ENCODE measurements around the gene PLK5.
"Not testable (repeated sequence)": the region's sequence is repeated elsewhere in the genome, so short reads cannot be mapped to it uniquely, and the experiment has no call there.

The PLK5 gene

DNA sequence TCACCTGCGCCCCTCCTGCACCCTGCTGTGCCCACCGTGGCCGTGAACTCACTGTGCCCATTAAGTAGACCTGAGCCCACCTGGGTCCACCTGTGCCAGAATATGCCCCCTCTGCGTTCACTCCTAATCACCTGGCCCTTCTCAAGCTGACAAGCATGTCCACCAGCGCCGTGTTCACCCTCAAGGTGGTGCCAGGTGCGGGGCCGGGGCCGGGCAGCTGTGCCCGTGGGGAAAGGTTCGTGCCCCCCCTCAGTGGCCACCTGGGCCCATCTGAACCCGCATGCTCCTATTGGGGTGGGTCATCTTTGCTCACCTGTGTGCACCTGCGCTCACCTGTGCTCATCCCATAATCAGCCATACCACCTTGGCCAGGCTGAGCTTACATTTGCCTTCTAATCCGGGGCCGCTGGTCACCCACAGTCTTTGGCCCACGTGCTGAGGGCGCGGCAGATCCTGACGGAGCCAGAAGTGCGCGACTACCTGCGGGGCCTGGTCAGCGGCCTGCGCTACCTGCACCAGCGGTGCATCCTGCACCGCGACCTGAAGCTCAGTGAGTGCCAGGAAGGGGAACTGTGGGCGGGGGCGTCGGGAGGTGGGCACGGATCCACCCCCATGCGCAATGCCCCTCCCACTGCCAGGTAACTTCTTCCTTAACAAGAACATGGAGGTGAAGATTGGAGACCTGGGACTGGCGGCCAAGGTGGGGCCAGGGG is 2.3 kb downstream of the PLK5 start:
- DNase-seq, result no peak

DNA sequence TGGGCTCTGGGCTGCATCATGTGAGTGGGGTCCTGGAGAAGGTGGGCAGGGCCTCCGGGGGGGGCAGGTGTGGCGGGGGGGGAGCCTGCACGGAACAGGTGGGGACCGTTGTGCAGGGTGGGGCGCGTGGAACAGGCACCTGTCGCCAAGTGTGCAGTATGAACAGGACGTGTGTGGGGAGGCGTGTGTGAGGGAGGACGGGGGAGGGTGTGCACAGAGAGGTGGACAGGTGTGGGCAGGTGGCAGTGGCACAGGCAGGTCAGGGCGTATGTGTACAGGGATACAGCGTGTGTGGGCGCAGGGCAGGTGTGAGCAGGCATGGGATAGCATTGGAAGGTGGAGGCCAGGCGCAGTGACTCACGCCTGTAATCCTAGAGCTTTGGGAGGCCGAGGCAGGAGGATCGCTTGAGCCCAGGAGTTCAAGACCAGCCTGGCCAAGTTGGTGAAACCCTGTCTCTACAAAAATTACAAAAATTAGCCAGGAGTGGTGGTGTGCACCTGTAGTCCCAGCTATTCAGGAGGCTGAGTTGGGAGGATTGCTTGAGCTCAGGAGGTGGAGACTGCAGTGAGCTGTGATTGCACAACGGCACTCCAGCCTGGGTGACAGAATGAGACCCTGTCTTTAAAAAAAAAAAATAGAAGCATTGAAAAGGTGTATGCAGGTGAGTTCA is 3.2 kb downstream of the PLK5 start:
- DNase-seq, result no peak

DNA sequence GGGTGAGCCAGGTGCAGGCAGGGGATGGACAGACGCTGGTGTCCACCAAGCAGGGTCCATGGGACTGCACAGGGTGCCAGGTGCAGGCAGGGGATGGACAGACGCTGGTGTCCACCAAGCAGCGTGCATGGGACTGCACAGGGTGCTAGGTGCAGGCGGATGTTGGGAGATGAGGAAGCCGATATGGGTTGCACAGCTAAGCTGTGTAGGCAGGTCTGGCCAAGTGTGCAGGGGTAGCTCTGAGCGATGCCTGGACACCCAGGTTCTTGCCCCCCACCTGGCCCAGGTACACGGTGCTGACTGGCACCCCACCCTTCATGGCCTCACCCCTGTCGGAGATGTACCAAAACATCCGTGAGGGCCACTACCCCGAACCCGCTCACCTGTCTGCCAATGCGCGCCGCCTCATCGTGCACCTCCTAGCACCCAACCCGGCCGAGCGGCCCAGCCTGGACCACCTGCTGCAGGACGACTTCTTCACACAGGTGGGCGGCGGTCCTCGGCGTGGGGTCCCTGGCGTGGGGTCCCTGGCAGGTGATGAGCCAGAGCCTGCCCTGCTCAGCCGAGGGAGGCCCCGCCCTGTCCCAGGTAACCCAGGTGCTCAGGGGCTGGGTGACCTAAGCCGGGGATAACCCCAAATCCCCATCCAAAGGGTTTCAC is 3.9 kb downstream of the PLK5 start:
- DNase-seq, result no peak

DNA sequence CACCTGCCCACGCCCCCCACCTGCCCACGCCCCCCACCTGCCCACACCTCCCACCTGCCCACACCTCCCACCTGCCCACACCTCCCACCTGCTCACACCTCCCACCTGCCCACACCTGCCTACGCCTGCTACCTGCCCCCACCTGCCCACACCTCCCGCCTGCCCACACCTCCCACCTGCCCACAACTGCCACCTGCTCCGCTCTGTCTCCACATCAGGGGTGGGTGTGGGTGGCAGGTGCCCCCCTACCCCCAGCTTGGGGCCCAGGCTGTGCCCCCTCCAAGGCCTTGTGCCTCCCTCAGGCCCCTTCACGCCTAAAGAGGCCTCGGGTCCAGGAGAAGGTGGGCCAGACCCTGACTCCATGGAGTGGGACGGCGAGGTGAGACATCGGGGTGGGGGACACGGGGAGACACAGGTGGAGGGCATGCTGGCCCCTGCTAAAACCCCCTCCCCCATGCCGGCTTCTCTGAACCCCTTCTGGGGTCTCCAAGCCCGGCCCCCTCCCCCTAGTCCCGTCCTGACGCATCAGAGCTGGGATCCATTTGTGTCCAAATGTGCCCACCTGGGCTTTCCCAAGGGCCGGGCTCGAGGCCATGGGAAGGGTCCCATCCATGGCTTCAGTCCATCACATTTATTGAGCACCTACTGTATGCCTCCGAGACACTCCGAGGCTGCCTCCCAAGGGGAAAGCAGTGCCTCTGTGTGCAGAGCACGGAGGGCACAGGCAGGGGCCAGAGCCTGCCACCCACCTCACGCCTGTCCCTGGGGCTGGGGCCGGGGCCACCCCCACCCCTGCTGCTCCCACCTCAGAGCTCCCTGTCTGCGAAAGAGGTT is 4.9 kb downstream of the PLK5 start:
- DNase-seq, result no peak

DNA sequence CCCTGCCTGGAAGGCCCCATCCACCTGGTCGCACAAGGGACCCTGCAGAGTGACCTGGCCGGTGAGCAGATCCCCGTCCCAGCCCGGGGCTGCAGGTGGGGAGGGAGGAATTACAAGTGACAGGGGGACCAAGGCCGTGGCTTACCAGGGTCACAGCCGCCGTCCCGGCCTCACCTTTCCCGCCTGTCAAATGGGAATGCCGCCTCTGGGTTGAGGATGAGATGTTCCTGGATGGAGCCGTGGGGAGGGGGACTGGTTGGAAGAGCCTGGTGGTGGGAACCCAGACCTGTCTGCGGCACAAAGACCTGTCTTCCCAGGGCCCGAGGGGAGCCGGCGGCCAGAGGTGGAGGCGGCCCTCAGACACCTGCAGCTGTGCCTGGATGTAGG is 5.5 kb downstream of the PLK5 start:
- no peak for DNase-seq

DNA sequence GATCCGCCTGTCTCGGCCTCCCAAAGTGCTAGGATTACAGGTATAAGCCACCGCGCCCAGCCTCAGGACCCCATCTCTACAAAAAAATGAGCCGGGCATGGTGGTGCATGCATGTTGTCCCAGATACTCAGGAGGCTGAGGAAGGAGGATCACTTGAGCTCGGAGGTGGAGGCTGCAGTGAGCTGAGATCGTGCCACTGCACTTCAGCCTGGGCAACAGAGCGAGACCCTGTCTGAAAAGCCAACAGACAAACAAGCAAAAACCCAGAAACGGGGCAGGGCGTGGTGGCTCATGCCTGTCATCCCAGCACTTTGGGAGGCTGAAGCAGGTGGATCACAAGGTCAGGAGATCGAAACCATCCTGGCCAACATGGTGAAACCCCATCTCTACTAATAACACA is 7.0 kb downstream of the PLK5 start:
- not testable (repeated sequence) for DNase-seq

DNA sequence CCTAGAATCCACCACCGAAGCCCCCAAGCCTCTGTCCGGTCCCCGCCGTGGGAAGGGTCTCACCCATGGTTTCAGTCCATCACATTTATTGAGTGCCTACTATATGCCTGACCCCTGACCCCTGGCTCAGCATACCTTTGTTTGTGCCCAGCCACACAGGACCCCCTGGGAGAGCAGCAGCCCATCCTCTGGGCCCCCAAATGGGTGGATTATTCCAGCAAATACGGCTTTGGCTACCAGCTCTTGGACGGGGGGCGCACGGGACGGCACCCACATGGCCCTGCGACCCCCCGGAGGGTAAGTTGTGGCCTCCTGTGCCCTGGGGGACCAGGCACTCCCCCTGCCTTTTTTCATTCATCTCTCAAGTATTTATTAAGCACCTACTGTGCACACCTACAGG is 7.7 kb downstream of the PLK5 start:
- DNase-seq, result no peak

DNA sequence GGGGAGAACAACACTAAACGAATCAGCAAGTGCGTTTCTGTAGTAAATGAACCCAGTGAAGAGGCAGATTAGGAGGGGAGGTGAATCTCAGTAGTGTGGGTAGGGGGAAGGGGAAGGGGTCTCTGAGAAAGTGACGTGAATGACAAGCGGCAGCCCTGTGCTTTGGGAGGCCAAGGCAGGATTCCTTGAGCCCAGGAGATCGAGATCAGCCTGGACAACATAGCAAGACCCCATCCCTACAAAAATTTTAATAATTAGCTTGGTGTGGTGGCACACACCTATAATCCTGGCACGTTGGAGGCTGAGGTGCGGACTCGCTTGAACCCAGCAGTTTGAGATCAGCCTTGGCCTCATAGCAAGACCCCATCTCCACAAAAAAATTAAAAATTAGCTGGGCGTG is 8.1 kb downstream of the PLK5 start:
- no peak for DNase-seq

DNA sequence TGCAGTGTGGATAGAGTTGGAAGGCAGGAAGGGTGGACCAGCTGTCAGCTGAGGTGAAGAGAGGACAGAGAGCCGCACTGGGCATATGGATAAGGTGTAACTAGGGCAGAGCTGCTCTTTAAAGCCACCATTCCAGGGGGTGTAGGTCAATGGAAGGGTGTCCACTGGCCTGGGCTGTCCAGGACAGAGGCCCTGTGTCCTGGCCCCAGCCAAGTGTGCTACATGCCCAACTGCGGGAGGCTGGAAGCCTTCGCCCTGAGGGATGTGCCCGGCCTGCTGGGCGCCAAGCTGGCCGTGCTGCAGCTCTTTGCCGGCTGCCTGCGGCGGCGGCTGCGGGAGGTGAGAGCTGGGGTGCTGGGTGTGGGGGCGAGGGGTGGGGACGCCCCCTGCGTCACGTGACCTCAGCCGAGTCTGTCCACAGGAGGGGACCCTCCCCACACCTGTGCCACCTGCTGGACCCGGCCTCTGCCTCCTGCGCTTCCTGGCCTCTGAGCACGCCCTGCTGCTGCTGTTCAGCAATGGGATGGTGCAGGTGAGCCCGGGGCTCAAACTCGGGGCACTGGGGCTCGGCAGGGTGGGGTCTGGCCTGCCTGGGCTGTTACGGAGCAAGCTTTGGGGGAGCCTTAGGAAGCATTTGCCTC is 9.8 kb downstream of the PLK5 start:
- no peak for DNase-seq

DNA sequence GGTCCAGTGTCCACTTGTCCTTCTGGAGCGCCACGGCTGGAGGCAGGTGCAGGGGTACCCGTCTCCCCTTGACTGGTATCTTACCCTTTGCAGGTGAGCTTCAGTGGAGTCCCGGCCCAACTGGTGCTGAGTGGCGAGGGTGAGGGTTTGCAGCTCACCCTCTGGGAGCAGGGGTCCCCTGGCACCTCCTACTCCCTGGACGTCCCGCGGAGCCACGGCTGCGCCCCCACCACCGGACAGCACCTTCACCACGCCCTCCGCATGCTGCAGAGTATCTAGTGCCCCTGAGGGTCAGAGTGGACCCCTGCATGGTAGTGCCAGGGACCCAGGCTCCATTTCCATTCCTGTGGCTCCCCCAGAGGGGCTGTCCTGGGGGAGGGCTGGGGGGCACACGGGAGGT is 11.1 kb downstream of the PLK5 start:
- DNase-seq, result no peak

DNA sequence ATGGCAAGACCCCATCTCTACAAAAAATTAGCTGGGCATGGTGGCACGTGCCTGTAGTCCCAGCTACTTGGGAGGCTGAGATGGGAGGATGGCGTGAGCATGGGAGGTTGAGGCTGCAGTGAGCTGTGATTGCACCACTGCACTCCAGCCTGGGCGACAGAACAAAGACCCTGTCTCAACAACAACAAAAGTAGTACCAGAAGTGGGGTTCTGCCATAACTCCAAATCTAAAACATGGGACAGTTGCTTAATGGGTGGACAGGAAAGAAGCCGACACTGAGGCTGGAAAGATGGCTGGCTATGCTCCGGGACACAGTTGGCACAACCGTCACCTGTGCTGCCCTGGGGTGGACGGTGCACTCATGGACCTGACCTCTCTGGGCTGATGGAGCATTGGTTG is 11.8 kb downstream of the PLK5 start:
- not testable (repeated sequence) for DNase-seq

DNA sequence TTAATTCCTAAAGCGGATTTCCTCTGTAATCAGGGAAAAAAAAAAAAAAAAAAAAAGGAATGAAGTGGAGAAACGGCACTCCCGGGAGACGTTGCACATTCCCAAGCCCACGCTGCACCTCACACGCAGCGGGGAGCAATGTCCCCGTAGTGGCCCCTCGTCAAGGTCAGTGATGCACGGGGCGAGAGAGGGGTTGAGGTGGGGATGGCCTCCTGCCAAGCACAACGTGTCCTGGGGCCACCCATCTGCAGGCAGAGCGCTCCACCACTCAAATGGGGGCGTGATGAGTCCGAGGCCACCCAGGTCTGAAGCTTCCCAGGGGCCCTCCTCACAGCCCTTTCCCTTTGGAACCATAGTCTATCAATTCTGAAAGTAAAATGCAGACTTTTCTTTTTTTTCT is 15.1 kb downstream of the PLK5 start:
- no peak for DNase-seq

DNA sequence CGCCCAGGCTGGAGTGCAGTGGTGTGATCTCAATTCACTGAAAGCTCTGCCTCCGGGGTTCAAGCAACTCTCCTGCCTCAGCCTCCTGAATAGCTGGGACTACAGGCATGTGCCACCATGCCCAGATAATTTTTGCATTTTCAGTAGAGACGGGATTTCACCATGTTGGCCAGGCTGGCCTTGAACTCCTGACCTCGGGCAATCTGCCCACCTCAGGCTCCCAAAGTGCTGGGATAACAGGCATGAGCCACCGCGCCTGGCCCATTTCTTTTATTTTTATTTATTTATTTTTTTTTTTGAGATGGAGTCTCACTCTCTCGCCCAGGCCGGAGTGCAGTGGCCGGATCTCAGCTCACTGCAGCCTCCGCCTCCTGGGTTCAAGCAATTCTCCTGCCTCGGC is 15.9 kb downstream of the PLK5 start:
- DNase-seq, result not testable (repeated sequence)

DNA sequence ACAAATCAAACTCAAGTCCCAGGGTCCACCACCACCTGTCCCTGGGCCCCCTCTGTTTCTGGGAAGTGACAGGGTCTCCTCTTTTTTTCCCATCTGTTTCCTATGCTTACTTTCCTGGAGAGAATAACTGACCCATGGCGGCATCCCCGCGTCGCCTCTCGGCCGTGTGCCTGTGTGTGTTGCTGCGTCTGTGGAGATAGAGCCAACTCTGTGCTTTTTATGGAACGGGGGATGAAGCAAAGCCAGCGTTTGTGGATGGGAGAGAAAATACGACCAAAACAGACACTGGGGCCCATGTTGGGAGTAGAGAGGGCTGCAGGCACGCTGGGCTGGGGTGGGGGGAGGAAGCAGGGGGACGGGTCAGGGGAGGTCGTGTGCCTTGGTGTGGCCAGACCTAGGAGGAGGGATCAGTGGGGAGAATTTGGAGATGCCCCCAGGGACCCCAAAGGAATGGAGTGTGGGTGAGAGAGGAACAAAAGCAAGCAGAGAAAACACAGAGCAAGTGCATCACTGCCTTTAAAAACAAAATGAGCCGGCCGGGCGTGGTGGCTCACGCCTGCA is 16.6 kb downstream of the PLK5 start:
- DNase-seq, result no peak

DNA sequence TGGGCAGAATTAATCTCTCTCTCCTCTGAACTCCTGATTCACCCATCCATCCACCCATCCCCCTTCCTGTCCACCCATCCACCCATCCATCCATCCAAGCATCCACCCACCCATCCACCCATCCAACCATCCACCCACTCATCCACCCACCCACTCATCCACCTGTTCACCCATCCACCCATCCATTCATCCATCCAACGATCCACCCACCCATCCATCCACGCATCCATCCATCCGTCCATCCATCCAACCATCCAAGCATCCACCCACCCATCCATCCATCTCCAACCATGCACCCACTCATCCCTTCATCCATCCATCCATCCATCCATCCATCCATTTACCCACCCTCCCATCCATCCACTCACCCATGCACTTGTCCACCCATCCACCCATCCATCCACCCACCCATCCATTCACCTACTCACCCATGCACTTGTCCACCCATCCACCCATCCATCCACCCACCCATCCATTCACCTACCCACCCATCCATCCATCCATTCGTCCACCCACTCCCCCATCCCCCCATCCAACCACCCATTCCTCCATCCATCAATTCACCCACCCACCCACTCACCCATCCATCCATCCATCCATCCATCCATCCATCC is 25.6 kb downstream of the PLK5 start:
- DNase-seq, result no peak

DNA sequence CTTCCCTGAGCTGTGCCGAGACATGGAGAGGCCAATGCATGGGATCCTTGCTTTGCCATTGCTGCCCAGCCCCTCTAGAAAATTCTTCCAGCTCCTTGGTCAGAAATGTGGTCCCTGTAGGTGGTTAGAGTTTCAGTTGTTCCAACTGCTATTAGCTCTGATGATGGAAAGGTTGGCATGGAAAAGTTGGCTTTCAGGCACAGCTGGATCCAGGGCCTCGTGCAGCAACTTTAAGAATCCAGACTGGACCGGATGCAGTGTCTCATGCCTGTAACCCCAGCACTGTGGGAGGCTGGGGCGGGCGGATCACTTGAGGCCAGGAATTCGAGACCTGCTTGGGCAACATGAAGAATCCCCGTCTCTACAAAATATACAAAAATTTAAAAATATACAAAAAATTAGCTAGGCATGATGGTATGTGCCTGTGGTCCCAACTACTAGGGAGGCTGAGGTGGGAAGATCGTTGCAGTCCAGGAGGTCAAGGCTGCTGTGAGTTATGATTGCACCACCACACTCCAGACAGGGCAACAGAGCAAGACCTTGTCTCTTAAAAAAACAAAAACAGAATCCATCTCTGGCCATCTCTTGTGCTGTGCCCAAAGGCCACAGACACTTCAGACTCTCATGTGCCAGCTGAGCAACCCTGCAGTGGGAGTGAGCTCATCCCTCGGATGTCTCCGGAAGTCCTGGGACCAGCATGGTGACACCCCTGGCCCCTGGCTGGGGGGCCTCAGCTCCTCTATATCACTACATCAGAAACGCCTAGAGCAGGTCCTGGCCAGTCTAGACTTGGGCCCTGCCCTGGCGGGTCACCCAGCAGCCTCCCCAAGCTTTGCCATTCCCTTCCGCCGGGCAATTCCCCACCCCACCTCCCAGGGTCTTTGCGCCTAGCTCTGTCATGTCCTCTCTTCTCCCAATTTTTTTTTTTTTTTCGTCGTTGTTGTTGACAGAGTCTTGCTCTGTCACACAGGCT is 27.5 kb downstream of the PLK5 start:
- no peak for DNase-seq

DNA sequence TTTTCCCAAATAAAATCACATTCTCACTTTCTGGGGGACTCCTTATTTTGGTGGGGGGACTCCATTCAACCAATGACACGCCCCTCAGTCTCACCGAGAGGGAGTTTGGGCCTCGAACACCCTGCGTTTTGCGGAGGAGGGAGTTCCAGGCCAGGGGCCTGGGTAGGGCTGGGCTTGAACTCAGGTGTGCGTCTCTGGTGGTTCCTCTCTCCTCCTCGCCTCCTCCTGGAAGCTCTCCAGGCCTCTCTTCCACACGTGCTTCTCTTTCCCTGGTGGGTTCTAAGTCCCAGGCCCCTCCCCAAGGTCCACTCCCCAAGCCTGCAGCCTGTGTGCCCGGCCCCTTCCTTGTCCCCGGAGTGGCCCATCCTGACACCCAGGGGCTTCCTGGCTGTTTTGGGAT is 29.5 kb downstream of the PLK5 start:
- DNase-seq, result no peak

DNA sequence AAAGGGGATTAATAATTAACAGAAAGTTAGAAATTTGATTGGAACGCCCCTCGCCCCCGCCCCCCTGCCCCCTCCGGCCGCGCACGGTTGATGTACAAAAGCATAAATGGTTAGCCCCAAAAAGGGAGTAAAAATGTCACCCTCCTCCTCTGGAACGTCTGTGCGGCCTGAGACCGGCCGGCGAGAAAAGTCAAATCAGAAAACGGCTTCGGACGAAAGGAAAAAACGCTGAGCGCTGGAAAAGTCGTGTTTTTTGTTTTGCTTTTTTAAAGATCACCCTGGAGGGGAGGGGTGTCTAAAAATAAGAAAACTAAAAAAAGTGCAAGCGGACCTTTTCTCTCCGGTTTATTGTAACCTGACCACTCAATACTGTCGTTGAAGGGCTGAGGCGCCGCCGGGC is 31.1 kb downstream of the PLK5 start:
- DNase-seq, result no peak

DNA sequence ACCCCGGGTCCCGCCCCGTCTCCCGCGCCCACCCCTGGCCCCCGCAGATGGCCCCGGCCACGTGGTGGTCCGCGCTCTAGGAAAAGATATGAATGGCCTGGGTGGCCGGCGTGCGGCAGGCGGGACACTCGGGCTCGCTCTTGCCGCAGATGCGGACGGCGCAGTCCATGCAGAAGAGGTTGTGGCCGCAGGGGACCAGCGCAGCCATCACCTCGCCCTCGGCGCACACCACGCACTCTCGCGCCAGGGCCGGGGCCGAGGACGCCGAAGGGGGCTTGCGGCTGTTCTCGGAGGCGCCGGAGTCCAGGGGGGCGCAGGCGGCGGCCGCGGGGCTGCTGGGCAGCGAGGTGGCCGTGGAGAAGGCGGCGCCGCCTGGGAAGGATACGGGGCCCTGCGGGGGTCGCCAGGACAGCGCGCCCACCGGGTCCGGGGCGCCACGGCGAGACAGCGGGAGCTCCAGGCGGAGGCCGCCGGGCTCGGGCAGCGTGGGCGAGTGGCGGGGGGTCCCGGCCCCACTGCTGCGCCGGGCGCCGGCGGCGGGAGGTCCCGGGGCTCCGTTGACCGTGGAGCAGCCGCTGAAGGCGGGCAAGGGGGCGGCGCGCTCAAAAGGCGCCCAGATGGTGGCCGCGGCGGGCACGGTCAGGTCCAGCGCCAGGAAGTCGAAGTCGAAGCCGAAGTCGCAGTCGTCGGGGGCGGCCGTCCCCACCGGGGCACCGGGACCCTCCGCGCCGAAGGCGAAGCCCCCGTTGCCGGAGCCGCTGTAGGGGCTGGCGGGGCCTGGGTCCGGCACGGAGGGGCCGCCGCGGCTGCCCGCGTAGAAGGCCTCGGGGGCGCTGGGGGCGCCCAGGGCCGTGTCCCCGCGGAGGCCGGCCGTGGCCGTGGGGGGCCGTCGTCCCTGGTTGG is 31.9 kb downstream of the PLK5 start:
- no peak for DNase-seq
